Measurements from ENCODE around the gene UBE2S.

UBE2S gene

GRCh38 chr19:55431183-55431582, 23.6 kb upstream of the UBE2S start:
- Histone ChIP-seq H3F3A (ENCODE audit: insufficient read depth) (no peaks in the 10 kb centered on the region), H3K36me3 (ENCODE audit: low read length) (no peaks in the 10 kb centered on the region), H4K20me1 (ENCODE audit: low read depth, low read length) (no peaks in the 10 kb centered on the region)

GRCh38 chr19:55426042-55426441, 18.5 kb upstream of the UBE2S start:
- Histone ChIP-seq H3K9me2 (replicated peaks; ENCODE audit: insufficient read depth, low read length) (no peaks in the 10 kb centered on the region), H3K4me3 (ENCODE audit: insufficient read depth, low read length, poor library complexity, severe bottlenecking) (no peak overlapping the region), H3K9me3 (ENCODE audit: insufficient read depth, low read length) (no peaks in the 10 kb centered on the region), H3K27ac (ENCODE audit: low read depth, low read length) (no peak overlapping the region), H3K9ac (ENCODE audit: low read length) (no peak overlapping the region), H3K4me2 (ENCODE audit: low read depth, low read length, poor library complexity, severe bottlenecking) (no peak overlapping the region), H3F3A (ENCODE audit: insufficient read depth) (no peaks in the 10 kb centered on the region), H3K79me2 (ENCODE audit: insufficient read depth, low read length) (no peaks in the 10 kb centered on the region), H4K20me1 (ENCODE audit: low read depth, low read length) (no peaks in the 10 kb centered on the region), H3K27me3 (ENCODE audit: low read length) (no peaks in the 10 kb centered on the region), H3K36me3 (ENCODE audit: low read length) (no peaks in the 10 kb centered on the region), H2AFZ (ENCODE audit: low read depth, low read length, severe bottlenecking) (no peak overlapping the region)
- TF ChIP-seq EZH2phosphoT487 (conservative IDR thresholded peaks at IDR 0.05; ENCODE audit: low read length) (no peak), CTCF (IDR thresholded peaks at IDR 0.05; ENCODE audit: insufficient read depth, low read length, poor library complexity, severe bottlenecking) (no peak)

More at GRCh38 chr19:55431183-55431582, 23.6 kb upstream of the UBE2S start:
- no peak overlapping the region for H3K4me2 ChIP-seq (ENCODE audit: low read depth, low read length, poor library complexity, severe bottlenecking)
- no peaks in the 10 kb centered on the region for H3K9me2 ChIP-seq (replicated peaks; ENCODE audit: insufficient read depth, low read length)
- no peaks in the 10 kb centered on the region for H3K79me2 ChIP-seq (ENCODE audit: insufficient read depth, low read length)
- no peak overlapping the region for H3K4me3 ChIP-seq (ENCODE audit: insufficient read depth, low read length, poor library complexity, severe bottlenecking)
- H3K27ac ChIP-seq (ENCODE audit: low read depth, low read length), result no peak overlapping the region
- no peaks in the 10 kb centered on the region for H3K9me3 ChIP-seq (ENCODE audit: insufficient read depth, low read length)
- TF ChIP-seq EZH2phosphoT487 (conservative IDR thresholded peaks at IDR 0.05; ENCODE audit: low read length), result no peak
- TF ChIP-seq CTCF (IDR thresholded peaks at IDR 0.05; ENCODE audit: insufficient read depth, low read length, poor library complexity, severe bottlenecking), result no peak
- no peaks in the 10 kb centered on the region for H3K27me3 ChIP-seq (ENCODE audit: low read length)
- H3K9ac ChIP-seq (ENCODE audit: low read length), result no peak overlapping the region
- no peak overlapping the region for H2AFZ ChIP-seq (ENCODE audit: low read depth, low read length, severe bottlenecking)

GRCh38 chr19:55424518-55424917, 16.9 kb upstream of the UBE2S start:
- no peak for TF ChIP-seq CTCF (IDR thresholded peaks at IDR 0.05; ENCODE audit: insufficient read depth, low read length, poor library complexity, severe bottlenecking)
- TF ChIP-seq EZH2phosphoT487 (conservative IDR thresholded peaks at IDR 0.05; ENCODE audit: low read length), result no peak
- no peak overlapping the region for H3K9ac ChIP-seq (ENCODE audit: low read length)
- no peak overlapping the region for H2AFZ ChIP-seq (ENCODE audit: low read depth, low read length, severe bottlenecking)

More at GRCh38 chr19:55424518-55424917, 16.9 kb upstream of the UBE2S start:
- Histone ChIP-seq H3K4me2 (ENCODE audit: low read depth, low read length, poor library complexity, severe bottlenecking) (no peak overlapping the region), H3K4me3 (ENCODE audit: insufficient read depth, low read length, poor library complexity, severe bottlenecking) (no peak overlapping the region), H3K36me3 (ENCODE audit: low read length) (no peaks in the 10 kb centered on the region), H3K27me3 (ENCODE audit: low read length) (no peaks in the 10 kb centered on the region), H4K20me1 (ENCODE audit: low read depth, low read length) (no peaks in the 10 kb centered on the region), H3K9me2 (replicated peaks; ENCODE audit: insufficient read depth, low read length) (no peaks in the 10 kb centered on the region), H3K79me2 (ENCODE audit: insufficient read depth, low read length) (no peaks in the 10 kb centered on the region), H3K9me3 (ENCODE audit: insufficient read depth, low read length) (0 out of 2 replicates have a peak, but pooled peaks cover 4% of the 10 kb centered on the region), H3F3A (ENCODE audit: insufficient read depth) (no peaks in the 10 kb centered on the region), H3K27ac (ENCODE audit: low read depth, low read length) (no peak overlapping the region)
